Stimulated activated CD4-positive, alpha-beta T cell treated with anti-CD3 and anti-CD28 coated beads, Interleukin-12 subunit alpha, Interleukin-12 subunit beta, amount 100 ng/mL, for 48 hours (primary cell): ENCODE data around the gene HSD17B11.
"Not testable (repeated sequence)": the region's sequence is repeated elsewhere in the genome, so short reads cannot be mapped to it uniquely, and the experiment has no call there.

Experiments used
- DNase-seq, 3 donors: peaks; one replicate each; pipeline ENCODE4 v3.0.0-alpha.2; 2020; ENCODE audit warnings: low read depth in 2 of 3, low spot score in 1 of 3

HSD17B11 gene

DNA sequence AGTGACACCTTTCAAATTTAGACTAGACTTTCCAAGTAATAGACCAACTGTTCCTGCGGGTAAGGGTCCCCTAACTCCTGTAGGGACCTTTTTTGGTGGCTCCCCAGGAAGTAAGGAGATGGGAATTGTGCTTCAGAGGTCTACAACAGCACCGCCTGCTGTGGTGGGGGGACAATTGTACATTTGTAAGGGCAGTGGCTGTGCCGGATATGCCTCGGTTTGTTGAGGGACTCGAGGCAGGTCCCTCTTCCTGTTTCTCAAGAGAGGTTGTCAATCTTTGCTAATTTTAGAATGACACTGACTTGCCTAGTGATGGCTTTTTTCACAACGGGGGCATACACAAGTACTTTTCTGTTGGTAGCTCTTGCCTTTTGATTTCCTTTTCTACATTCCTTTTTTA lies 15.5 kb upstream of the HSD17B11 start:
- no peak for DNase-seq

DNA sequence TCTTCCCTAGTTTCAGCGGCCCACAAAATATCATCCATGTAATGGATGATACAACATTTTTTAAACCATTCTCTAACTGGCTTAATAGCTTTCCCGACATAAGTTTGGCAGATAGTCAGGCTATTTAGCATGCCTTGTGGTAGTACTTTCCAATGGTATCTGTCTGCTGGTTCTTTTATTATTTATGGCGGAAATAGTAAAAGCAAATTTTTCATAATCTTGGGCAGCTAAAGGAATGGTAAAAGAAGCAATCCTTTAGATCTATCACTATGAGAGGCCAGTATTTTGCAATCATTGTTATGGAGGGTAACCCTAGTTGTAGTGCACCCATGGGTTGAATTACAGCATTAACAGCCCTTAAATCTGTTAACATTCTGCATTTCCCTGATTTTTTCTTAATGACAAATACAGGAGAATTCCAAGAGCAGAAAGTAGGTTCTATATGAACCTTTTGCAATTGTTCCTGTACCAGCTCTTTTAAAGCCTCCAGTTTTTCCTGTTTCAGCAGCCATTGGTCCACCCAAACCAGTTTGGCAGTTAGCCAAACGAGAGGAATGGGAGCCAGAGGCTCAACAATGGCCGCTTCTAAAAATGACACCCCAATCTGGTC lies 14.3 kb upstream of the HSD17B11 start:
- no peak for DNase-seq

DNA sequence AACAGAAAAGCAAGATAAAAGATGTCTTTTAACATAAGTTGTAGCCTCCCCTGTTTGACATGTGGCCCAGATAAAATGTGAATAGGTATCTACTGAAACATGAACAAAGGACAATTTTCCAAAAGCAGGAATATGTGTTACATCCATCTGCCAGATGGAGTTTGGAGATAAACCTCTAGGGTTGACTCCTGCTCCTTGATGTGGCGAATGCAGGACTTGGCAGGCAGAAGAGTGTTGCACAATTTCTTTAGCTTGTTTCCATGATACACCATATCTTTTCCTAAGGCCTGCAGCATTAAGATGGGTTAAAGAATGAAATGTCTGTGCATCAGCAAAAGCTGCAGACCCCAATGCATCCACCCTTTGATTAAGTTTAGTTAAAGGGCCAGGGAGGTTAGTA lies 12.7 kb upstream of the HSD17B11 start:
- DNase-seq: not testable (repeated sequence)

DNA sequence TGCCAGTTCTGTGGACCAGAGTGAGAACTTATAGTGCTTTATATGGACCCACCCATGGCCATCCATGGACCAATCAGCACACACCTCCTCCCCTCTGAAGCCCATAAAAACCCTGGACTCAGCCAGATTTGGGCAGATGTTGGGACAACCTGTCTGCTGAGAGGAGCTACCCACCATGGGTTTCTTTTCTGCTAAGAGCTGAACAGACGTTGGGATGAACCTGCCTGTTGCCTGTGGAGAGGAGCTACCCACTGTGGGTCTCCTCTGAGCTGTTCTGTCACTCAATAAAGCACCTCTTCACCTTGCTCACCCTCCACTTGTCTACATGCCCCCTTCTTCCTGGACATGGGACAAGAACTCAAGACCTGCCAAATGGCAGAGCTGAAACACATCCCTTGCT lies 9.0 kb upstream of the HSD17B11 start:
- DNase-seq: no peak

DNA sequence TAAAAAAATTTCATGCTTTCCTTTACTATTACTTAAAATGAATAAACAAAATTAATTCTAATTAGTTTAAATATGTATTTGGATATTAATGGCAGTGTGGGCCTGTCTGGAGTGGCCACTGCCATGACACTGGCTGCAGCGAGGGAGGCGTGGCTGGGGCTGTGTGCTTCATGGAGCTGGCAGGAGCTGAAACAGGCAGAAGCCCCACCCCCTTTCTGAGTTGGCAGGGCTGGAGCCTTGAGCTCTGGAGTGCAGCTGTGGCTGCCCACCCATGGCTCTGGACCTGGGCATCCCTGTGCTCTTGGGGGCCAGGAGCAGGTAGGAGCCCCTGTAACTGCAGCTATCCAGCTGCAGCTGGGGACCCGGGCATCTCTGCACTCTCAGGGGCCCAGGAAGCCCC lies 8.2 kb upstream of the HSD17B11 start:
- no peak for DNase-seq

DNA sequence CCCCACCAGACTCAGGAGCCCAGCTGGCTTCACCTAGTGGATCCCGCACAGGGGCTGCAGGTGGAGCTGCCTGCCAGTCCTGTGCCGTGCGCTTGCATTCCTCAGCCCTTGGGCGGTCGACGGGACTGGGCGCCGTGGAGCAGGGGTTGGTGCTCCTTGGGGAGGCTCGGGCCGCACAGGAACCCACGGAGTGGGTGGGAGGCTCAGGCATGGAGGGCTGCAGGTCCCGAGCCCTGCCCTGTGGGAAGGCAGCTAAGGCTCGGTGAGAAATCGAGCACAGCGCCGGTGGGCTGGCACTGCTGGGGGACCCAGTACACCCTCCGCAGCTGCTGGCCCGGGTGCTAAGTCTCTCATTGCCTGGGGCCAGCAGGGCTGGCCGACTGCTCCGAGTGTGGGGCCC lies 4.9 kb upstream of the HSD17B11 start:
- DNase-seq: not testable (repeated sequence)

DNA sequence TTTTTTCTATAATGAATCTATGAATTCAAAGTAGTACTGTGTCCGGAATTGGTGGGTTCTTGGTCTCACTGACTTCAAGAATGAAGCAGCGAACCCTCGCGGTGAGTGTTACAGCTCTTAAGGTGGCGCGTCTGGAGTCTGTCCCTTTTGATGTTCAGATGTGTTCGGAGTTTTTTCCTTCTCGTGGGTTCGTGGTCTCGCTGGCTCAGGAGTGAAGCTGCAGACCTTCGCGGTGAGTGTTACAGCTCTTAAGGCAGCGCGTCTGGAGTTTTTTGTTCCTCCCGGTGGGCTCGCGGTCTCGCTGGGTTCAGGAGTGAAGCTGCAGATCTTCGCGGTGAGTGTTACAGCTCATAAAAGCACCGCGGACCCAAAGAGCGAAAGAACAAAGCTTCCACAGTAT lies 4.1 kb upstream of the HSD17B11 start:
- DNase-seq: not testable (repeated sequence)

DNA sequence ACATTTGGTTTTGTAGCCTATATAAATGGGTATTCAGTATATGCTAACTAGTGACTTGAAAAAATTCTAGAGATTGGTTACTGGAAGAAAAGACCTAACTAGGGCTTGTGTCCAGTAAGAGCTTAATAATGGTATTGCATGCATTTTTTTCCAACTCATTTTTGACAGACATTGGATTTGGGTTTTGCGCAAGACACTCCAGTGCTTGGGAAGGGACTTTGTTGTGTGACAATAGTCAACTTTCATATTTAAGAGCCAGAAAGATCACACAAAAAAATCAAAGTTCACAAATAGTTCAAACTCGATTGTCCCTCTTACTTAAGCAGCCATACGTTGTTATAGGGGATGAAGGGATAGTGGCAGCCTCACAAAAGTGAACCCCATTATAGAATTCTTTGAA lies 1.2 kb upstream of the HSD17B11 start:
- DNase-seq: no peak

DNA sequence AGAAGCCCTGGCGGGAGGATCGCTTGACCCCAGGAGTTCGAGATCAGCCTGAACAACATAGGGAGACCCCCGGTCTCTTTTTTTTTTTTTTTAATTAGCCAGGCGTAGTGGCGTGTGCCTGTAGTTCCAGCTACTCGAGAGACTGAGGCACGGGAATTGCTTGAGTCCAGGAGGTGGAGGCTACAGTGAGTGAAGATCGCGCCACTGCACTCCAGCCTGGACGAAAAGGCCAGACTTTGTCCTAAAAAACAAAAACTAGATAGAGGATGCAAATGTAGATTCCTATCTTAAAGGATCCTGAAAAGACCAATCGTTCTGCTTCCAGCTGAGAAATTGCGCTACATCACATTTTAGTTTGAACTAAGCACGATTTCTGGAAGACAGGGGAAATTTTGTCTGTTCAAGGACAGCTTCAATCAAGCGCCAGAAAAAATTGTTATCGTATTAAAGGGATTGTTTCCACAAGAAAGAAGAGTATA lies 627 bp upstream of the HSD17B11 start:
- DNase-seq: no peak

DNA sequence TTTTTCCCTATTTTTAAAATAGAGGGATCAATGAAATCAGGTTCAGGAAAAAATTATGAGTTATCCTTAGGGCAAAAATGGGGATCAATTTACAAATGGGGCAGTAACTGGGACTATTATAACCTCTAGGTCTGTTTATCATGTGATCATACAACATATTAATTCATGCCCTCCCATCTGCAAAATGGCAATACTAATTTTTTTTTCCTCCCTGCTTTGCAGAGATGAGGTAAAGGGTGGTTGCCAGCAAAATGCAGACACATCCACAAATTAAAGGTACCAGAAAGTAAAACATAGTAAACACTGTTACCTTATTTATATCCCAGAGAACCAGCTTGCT lies 467 bp downstream of the HSD17B11 start:
- DNase-seq: no peak

DNA sequence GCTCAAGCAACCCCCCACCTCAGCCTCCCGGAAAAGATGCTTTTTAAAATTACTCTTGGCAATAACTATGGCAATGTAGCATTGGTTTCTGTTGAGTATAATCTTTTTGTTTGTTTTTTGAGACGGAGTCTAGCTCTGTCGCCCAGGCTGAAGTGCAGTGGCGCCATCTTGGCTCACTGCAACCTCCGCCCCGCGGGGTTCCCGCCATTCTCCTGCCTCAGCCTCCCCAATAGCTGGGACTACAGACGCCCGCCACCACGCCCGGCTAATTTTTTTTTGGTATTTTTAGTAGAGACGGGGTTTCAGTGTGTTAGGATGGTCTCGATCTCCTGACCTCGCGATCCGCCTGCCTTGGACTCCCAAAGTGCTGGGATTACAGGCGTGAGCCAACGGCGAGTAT lies 933 bp downstream of the HSD17B11 start:
- DNase-seq: not testable (repeated sequence)

DNA sequence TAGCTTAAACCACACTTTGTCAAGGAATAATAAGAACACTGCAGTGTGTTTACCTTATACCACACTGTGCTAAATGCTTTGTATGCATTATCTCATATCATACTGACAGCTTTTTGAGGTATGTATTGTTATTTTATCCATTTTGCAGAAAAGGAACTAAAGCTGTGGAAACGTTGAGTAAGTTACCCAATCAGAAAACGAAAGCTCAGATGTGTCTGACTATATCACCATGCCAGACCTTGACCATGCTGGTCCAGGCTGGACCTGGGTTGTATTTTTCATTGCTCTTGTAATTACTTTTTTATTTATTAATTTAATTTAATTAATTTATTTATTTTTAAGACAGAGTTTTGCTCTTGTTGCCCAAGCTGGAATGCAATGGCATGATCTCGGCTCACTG lies 2.1 kb downstream of the HSD17B11 start:
- DNase-seq: no peak

DNA sequence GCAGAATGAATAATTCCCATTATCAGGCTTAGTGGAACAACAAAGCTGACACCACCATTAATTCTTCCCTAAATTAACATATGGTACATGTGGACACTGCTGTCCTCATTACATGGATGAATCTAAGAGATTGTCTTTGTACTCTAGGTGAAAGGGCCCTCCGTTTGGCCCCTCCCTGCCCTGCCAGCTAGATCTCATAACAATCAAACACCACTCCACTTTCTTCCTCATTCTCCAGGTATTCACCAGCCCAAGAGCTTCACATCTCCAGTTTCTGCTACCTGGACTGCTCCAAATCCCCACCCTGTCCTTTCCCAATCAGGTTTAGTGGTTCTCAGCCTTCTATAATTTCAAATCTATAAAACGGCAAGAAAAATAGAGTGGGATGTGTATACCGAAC lies 3.8 kb downstream of the HSD17B11 start:
- DNase-seq: no peak

DNA sequence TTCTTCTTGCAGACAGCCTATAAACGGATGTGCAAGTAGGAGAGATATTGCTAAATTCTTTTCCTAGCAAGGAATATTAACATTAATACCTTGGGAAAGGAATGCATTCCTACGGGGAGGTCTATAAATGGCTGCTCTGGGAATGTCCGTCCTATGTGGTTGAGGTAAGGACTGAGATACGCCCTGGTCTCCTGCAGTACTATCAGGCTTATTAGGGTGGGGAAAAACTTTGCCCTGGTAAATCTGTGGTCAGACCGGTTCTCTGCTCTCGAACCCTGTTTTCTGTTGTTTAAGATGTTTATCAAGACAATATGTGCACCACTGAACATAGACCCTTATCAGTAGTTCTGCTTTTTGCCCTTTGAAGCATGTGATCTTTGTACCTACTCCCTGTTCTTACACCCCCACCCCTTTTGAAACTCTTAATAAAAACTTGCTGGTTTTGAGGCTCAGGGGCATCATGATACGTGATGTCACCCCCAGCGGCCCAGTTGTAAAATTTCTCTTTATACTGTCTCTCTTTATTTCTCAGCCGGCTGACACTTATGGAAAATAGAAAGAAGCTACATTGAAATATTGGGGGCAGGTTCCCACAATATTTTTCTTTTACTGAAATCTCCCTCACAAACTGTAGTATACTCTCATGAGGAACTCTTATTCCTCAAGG lies 6.4 kb downstream of the HSD17B11 start:
- not testable (repeated sequence) for DNase-seq

DNA sequence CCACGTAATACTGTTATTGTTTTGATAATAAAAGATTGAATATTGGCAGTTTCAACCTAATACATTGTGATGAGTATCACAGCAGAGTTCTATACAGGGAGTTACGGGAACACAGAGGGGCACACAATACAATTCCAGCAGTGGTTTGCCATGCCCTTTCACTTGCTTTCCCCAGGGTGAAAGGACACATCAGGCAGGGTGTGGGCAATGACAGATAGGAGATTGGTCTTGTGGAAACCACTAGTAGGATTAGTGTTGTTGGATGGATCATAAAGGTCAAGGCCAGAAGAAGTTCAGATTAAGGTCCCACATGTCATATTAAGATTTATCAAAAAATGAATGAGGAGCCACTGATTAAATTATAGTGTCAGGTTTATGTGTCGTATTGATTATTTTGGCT lies 8.1 kb downstream of the HSD17B11 start:
- DNase-seq: no peak

DNA sequence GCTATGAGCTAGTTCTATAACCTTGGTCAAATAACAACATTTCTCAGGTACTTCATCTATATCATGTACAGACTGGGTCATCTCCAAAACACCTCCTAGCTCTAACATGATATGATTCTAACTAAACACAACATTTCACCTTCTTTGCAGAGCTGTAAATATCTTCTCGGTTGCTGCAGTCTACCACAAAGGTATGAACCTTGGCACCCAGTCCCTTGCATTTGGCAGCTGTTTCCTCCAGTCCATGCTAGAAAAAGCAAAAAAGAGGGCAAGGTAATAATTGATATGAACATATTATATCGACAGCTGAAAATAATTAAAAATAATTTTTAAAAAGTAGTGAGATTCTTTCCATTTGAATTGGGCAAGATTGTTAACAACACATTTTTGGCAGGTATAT lies 8.9 kb downstream of the HSD17B11 start:
- DNase-seq: no peak

DNA sequence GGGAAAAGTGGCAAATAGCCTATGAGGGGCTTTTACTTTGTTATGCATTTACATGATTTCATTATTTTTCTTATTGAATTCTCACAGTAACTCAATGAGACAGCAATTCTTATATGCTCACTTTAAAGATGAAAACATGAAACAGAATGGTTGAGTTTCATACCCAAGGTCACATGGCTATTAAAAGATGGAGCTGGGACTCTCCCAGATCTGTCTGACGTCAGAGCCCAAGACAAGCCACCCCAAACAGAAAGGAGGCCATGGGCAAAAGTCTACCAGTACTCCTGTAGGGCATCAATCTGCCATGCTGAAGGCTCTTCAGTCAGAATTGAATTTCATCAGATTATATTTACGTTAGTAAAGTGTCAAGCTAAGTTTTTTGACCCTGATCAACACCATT lies 13.2 kb downstream of the HSD17B11 start:
- DNase-seq: no peak

DNA sequence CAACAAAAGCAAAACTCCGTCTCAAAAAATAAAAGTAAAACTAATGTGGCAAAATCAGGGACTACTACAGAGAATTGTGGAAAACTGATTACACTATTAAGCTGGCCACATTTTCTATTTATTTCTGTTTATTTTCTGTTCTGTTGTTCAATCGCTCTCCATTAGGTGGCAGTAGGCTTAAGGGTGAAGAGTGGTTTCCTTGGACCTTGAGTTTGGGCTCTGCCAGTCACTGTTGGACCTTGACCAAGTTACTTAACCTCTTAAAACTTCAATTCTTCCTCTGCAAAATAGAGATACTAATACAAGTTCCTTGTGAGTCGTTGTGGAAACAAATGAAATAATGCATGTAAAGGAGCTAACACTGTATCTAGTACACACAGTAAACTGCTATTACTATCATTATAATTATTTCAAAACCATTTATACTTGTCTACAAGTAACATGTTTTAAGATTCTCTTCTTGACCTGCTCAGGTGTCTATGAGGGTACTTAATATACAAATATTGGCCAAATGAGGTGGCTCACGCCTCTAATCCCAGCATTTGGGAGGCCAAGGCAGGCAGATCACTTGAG lies 15.2 kb downstream of the HSD17B11 start:
- DNase-seq: no peak

DNA sequence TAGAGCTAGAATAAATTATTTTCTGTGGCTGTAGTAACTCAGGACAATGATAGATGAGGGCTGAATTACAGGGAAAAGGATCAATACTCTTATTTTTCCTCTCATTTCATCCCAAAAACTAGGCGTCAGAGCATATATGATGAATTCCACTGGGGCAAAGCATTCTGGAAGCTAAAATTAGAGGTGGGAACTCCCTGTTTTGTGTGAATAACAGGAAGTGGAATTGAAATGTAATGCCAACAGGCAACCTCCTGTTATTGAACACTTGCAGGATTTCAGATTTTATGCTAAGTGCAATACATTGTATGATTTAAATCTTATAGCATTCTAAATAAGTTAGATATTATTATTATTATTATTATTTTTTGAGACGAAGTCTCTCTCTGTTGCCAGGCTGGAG lies 20.9 kb downstream of the HSD17B11 start:
- no peak for DNase-seq

DNA sequence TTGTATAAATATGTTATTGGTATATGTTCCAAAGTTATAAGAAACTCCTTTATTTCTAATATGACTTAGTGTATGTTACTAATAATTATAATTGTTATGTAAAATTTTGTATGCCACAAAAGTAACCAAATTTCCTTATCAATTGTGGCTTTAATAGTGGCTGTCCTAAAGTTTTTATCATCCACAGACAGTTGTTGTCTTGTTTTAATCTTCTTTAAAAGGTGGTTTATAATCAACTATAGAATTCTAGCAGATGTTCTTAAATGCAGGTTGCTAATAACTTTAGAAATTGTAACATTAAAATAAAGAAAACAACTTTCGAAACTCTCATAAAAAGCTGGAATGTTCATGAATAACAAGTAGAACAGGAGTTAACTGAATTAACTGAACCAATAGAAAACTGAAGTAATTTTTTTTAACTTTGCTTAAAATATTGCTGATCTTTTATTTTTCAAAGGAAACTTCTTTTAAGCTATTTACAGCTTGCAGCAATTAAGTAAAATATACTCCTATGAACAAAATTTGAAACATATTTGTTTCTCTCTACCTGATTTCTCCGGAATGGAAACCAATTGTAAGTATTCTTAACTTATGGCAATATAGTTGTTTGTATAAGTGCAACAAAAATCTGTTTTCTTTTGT lies 24.3 kb downstream of the HSD17B11 start:
- no peak for DNase-seq

DNA sequence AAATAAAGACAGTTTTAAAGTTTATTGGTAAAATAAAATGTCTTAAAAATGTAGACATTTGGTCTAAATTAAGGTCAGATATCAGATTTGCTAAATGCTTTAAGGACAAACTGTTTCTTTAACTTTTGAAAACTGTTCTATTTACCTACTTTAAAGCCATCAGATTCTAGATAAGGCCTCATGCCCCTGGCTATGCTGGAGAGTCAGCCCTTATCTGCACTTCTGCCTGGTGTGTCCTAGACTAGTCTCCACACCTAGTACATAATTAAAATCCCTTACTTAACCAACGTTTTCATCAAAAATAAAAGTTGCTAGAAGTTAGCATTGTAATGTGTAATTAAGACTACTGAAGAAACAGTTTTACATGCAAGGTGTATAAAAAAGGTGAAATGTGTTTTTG lies 25.6 kb downstream of the HSD17B11 start:
- no peak for DNase-seq

DNA sequence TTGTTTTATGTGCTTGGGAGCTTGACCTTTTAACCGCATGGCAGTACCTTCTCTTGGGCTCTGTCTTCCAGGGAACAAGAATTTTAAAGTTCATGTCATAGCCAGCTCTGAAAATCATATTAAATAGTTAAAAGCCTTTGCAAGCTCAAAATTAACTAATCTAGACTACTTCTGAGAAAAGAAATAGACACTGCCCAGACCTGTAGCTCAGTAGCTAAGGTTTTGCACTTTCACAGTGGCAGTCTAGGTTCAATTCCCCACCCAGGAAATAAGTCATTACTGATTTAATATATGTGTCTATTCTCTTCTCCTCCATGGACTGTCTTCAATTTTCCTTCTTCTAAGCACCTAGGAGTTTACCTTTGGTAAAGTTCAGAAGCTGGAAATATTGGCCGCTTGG lies 27.4 kb downstream of the HSD17B11 start:
- no peak for DNase-seq
